B cell (primary cell): ENCODE measurements around the gene HYAL1. TPM values are rescaled to one million over a fixed set of nuclear protein-coding genes. Genes with fewer than 3 reads are reported as not detected.

Source experiments
- ATAC-seq: fragments of 200-7000 bp; cut with Tn5 transposase; one replicate; pipeline ENCODE4 v1.10.0; 2021; ENCODE audit warnings: low read depth, mild to moderate bottlenecking, moderate number of reproducible peaks, moderate library complexity
- CTCF ChIA-PET: fragments of 350-600 bp; sonication (Branson Sonifier 250); formaldehyde crosslinking; loops from one replicate; lab custom pipeline; 2021; ENCODE audit warnings: antibody characterized with exemption, inconsistent platforms; lab: Charles Lee
- POLR2A ChIA-PET: fragments of 350-600 bp; sonication (Branson Sonifier 250); formaldehyde crosslinking; loops from one replicate; lab custom pipeline; 2021; ENCODE audit warnings: antibody characterized with exemption; lab: Charles Lee
- DNase-seq: peaks from one replicate; pipeline ENCODE4 v3.0.0; 2013
- H2AFZ ChIP-seq: 2 replicates; pipeline ENCODE4 v1.6.1; 2012; ENCODE audit warnings: mild to moderate bottlenecking, low read depth, low read length; ENCODE audit not compliant: insufficient read depth, poor library complexity, severe bottlenecking
- H3K27ac ChIP-seq, 2 donors: 1 replicate in 1 of 2; 2 replicates in 1 of 2; pipeline ENCODE4 v1.5.1; 2012 to 2013; ENCODE audit warnings: low read length in 2 of 2, mild to moderate bottlenecking in 2 of 2, moderate library complexity in 1 of 2
- H3K27me3 ChIP-seq, 4 experiments: fragments of 200-600 bp in 1 of 4; sonication (generic) in 1 of 4; replicated peaks in 1 of 4; 1 replicate in 2 of 4; 2 replicates in 2 of 4; pipeline versions ENCODE4 v1.6.1 to v1.7.0; 2013 to 2016; ENCODE audit warnings: low read length in 3 of 4, mild to moderate bottlenecking in 2 of 4, mixed read lengths in 1 of 4, moderate library complexity in 1 of 4; ENCODE audit not compliant: insufficient read depth in 4 of 4, control insufficient read depth in 3 of 4; ENCODE audit errors: control extremely low read depth in 1 of 4
- H3K36me3 ChIP-seq, 2 experiments: replicated peaks in 1 of 2; 1 replicate in 1 of 2; 2 replicates in 1 of 2; pipeline versions ENCODE4 v1.6.1 to v1.7.1; 2013; ENCODE audit warnings: low read length in 1 of 2; ENCODE audit not compliant: insufficient read depth in 2 of 2, control insufficient read depth in 1 of 2; ENCODE audit errors: control extremely low read depth in 1 of 2, extremely low read depth in 1 of 2
- H3K4me1 ChIP-seq, 2 donors: fragments of 200-600 bp in 1 of 2; sonication (generic) in 1 of 2; 1 replicate in 1 of 2; 2 replicates in 1 of 2; pipeline versions ENCODE4 v1.5.1 to v1.6.1; 2013 to 2017; ENCODE audit warnings: low read length in 2 of 2; ENCODE audit not compliant: control insufficient read depth in 2 of 2, insufficient read depth in 2 of 2
- H3K4me2 ChIP-seq: replicated peaks from 2 replicates; pipeline ENCODE3; 2012; ENCODE audit warnings: mild to moderate bottlenecking, low read depth, low read length; ENCODE audit not compliant: poor library complexity, severe bottlenecking
- H3K4me3 ChIP-seq, 5 experiments: fragments of 200-600 bp in 1 of 5; sonication (generic) in 1 of 5; 1 replicate in 3 of 5; 2 replicates in 2 of 5; pipeline versions ENCODE4 v1.5.1 to v1.7.0; 2011 to 2016; ENCODE audit warnings: low read length in 4 of 5, mild to moderate bottlenecking in 4 of 5, low read depth in 2 of 5, control low read depth in 1 of 5, moderate library complexity in 1 of 5; ENCODE audit not compliant: insufficient read depth in 1 of 5; ENCODE audit errors: control extremely low read depth in 1 of 5, extremely low read depth in 1 of 5
- H3K79me2 ChIP-seq: fragments of 200-600 bp; sonication (generic); one replicate; pipeline ENCODE4 v1.6.0; 2016; ENCODE audit warnings: low read length; ENCODE audit not compliant: control insufficient read depth, insufficient read depth
- H3K9ac ChIP-seq: fragments of 200-600 bp; sonication (generic); 2 replicates; pipeline ENCODE4 v1.6.1; 2017; ENCODE audit warnings: mild to moderate bottlenecking, low read length, moderate library complexity
- H3K9me3 ChIP-seq, 3 donors: one replicate each; pipeline versions ENCODE4 v1.6.1 to v1.7.1; 2013; ENCODE audit warnings: low read length in 2 of 3; ENCODE audit not compliant: control insufficient read depth in 2 of 3, insufficient read depth in 1 of 3; ENCODE audit errors: control extremely low read depth in 1 of 3
- H4K20me1 ChIP-seq: 2 replicates; pipeline ENCODE4 v1.6.0; 2012; ENCODE audit warnings: mild to moderate bottlenecking, low read length; ENCODE audit not compliant: insufficient read depth, control insufficient read depth, poor library complexity, severe bottlenecking
- H3K27ac Mint-ChIP-seq: one replicate; pipeline ENCODE4 v1.8.0; 2021; ENCODE audit warnings: mixed read lengths
- H3K27me3 Mint-ChIP-seq: one replicate; pipeline ENCODE4 v1.8.0; 2021; ENCODE audit warnings: mixed read lengths
- H3K4me1 Mint-ChIP-seq: one replicate; pipeline ENCODE4 v1.8.0; 2021; ENCODE audit warnings: mixed read lengths
- H3K4me3 Mint-ChIP-seq: one replicate; pipeline ENCODE4 v1.8.0; 2021; ENCODE audit warnings: mixed read lengths
- H3K9me3 Mint-ChIP-seq: one replicate; pipeline ENCODE4 v1.8.0; 2022; ENCODE audit warnings: mixed read lengths; ENCODE audit not compliant: insufficient read depth
- EZH2 ChIP-seq: IDR thresholded peaks from 2 replicates; pipeline ENCODE4 v1.6.1; 2012; ENCODE audit warnings: borderline replicate concordance, low read depth, mild to moderate bottlenecking, moderate library complexity, low read length; ENCODE audit not compliant: insufficient read depth, poor library complexity, severe bottlenecking
- WGBS: methylation state at CpG from one replicate; pipeline ENCODE4 v1.1.5; 2013; ENCODE audit warnings: missing lambda C conversion rate; ENCODE audit not compliant: insufficient coverage; 5-methylcytosine and 5-hydroxymethylcytosine counted together
- intact Hi-C: fragments of 100-400 bp; cut with micrococcal nuclease; formaldehyde crosslinking; loops from one replicate; pipeline ENCODE4 v1.10.0; 2022
- polyA plus RNA-seq: library from polyadenylated mRNA; depleted of rRNA; stranded (reverse); fragments of >200 nt; gene quantifications from 2 replicates; pipeline ENCODE4 v1.2.3, GENCODE V29; 2012
- total RNA-seq, 2 donors: library from RNA; stranded (reverse); fragments of 120-200 nt in 1 of 2; gene quantifications; 1 replicate in 1 of 2; 2 replicates in 1 of 2; pipeline versions ENCODE4 v1.2.3 to v1.2.4, GENCODE V29; 2013 to 2022
- TF ChIP-seq, protein P1 (sequence below): fragments of 200-600 bp; IDR thresholded peaks from one replicate; pipeline ENCODE4 v1.8.0; 2022; ENCODE audit warnings: antibody characterized with exemption, mild to moderate bottlenecking

HYAL1 gene
- total and polyA plus RNA-seq, 2 donors (not counting 1 experiment from before 2014, with no cell fraction given), result 0.12 to 0.30 TPM

DNA sequence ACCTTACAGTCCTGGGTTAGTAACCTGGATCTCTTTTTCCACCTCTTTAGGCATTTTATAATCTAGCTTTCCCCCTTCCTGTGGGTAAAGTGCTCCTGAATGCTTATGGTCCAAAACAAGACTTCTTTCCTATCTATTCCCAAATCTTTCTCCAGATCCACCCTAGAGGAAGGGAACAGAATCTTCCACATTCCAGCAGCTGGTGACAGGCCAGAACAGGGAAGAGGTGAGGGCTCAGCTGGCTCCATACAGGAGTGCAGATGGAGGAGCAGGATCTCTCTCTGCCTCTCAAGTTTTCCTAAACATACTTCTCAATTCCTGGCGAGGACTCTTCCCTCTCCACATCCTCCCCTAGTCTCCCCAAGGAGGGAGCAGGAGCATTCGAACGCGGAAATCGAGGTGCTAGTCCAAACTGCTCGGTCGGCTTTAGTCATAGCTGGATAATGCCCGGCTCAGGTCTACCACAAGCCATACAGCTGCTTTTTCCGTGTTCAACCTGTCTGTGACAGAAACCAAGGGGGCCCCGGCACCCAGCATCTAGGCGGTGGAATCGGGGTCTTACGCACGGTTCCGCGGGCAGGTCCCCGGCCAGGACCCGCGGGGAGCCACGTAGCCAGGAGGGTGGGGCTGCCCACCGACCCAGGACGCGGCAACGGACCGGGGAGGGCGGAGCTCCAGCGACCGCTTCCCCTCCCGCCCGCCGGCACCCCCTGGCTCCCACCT is 33.2 kb upstream of the HYAL1 start:
- Mint-ChIP-seq H3K4me1 (peaks cover 55% of the 10 kb centered on the region), H3K27me3 (no peaks in the 10 kb centered on the region), H3K4me3 (peak overlapping the region; percentile 96), H3K9me3 (no peaks in the 10 kb centered on the region), H3K27ac (peak overlapping the region; percentile 99)
- ChIA-PET CTCF (interaction anchor here (0.7 to 3.9 kb wide), 16 partner anchors 9 to 206 kb away, joined by 3 to 37 read pairs (median 4); partner anchors contain the start of genes CYB561D2, HYAL2, HYAL3 and IFRD2), POLR2A (interaction anchor here (0.6 to 6.1 kb wide), 16 partner anchors 7 to 1818 kb away, joined by 3 to 96 read pairs (median 7); partner anchors contain the start of genes ABHD14B, C3orf18, CYB561D2 and HEMK1)
- H4K20me1 ChIP-seq, result peaks cover 38% of the 10 kb centered on the region
- H2AFZ ChIP-seq, result peak overlapping the region; percentile 74
- H3K4me2 ChIP-seq, result peak overlapping the region; percentile 90
- DNase-seq (no peak), ATAC-seq (peak; percentile 28)
- peaks cover 36 to 70% of the 10 kb centered on the region in 2 donors for H3K4me1 ChIP-seq
- WGBS, result 3% methylated on average over 31 of the region's 31 CpGs
- intact Hi-C loops, result loop anchor here (1.0 to 5.0 kb wide), 8 partner anchors 8 to 99 kb away; partner anchors contain the start of genes CYB561D2, GNAI2, HYAL3 and NAA80
- H3K27me3 ChIP-seq, result no peaks in the 10 kb centered on the region
- peak overlapping the region; percentile 89 for H3K9ac ChIP-seq
- peaks cover 0 to 26% of the 10 kb centered on the region in 2 experiments for H3K36me3 ChIP-seq
- no peaks in the 10 kb centered on the region for H3K9me3 ChIP-seq
- no peak for TF ChIP-seq EZH2
- TF ChIP-seq, protein P1, sequence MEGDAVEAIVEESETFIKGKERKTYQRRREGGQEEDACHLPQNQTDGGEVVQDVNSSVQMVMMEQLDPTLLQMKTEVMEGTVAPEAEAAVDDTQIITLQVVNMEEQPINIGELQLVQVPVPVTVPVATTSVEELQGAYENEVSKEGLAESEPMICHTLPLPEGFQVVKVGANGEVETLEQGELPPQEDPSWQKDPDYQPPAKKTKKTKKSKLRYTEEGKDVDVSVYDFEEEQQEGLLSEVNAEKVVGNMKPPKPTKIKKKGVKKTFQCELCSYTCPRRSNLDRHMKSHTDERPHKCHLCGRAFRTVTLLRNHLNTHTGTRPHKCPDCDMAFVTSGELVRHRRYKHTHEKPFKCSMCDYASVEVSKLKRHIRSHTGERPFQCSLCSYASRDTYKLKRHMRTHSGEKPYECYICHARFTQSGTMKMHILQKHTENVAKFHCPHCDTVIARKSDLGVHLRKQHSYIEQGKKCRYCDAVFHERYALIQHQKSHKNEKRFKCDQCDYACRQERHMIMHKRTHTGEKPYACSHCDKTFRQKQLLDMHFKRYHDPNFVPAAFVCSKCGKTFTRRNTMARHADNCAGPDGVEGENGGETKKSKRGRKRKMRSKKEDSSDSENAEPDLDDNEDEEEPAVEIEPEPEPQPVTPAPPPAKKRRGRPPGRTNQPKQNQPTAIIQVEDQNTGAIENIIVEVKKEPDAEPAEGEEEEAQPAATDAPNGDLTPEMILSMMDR, result no peak
- peak overlapping the region; percentile 97 to 98 for H3K27ac ChIP-seq
- H3K4me3 ChIP-seq, result peak overlapping the region; percentile 39 to 86 (median 68)
- H3K79me2 ChIP-seq, result peaks cover 73% of the 10 kb centered on the region
